Measurements from ENCODE around the gene NEK7.

- TF ChIP-seq, protein P1, sequence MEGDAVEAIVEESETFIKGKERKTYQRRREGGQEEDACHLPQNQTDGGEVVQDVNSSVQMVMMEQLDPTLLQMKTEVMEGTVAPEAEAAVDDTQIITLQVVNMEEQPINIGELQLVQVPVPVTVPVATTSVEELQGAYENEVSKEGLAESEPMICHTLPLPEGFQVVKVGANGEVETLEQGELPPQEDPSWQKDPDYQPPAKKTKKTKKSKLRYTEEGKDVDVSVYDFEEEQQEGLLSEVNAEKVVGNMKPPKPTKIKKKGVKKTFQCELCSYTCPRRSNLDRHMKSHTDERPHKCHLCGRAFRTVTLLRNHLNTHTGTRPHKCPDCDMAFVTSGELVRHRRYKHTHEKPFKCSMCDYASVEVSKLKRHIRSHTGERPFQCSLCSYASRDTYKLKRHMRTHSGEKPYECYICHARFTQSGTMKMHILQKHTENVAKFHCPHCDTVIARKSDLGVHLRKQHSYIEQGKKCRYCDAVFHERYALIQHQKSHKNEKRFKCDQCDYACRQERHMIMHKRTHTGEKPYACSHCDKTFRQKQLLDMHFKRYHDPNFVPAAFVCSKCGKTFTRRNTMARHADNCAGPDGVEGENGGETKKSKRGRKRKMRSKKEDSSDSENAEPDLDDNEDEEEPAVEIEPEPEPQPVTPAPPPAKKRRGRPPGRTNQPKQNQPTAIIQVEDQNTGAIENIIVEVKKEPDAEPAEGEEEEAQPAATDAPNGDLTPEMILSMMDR (IDR thresholded peaks at IDR 0.05), result no peak
- TF ChIP-seq ZFX (IDR thresholded peaks at IDR 0.05; ENCODE audit: borderline replicate concordance), result no peak
Observed at GRCh38 chr1:198165927-198166647, 9.3 kb downstream of the NEK7 start.
